HEK293T (cell line): Measurements from ENCODE around the gene SEMA3E.
"Not testable (repeated sequence)": the region's sequence is repeated elsewhere in the genome, so short reads cannot be mapped to it uniquely, and the experiment has no call there.

Source experiments
- CTCF ChIA-PET: fragments of 350-600 bp; formaldehyde crosslinking; extraction: SDS; loops from one replicate; lab custom pipeline; 2021; ENCODE audit warnings: antibody characterized with exemption, inconsistent platforms; lab: Yijun Ruan, JAX
- POLR2A ChIA-PET: fragments of 350-600 bp; formaldehyde crosslinking; extraction: SDS; loops from one replicate; lab custom pipeline; 2020; ENCODE audit warnings: antibody characterized with exemption, inconsistent platforms; lab: Yijun Ruan, JAX
- DNase-seq: peaks from one replicate; pipeline ENCODE4 v3.0.0; 2012; ENCODE audit warnings: mixed read lengths; ENCODE audit errors: extremely low spot score
- ARNT ChIP-seq: fragments of 450-650 bp; IDR thresholded peaks from 2 replicates; pipeline ENCODE4 v1.6.1; 2017; ENCODE audit warnings: mild to moderate bottlenecking
- BHLHE40 ChIP-seq: fragments of 450-650 bp; IDR thresholded peaks from 2 replicates; pipeline ENCODE4 v1.6.1; 2016; ENCODE audit warnings: mild to moderate bottlenecking, moderate library complexity, borderline replicate concordance
- CTBP1 ChIP-seq: fragments of 450-650 bp; IDR thresholded peaks from 2 replicates; pipeline ENCODE4 v1.6.1; 2016; ENCODE audit warnings: borderline replicate concordance
- ELF4 ChIP-seq: fragments of 450-650 bp; IDR thresholded peaks from 2 replicates; pipeline ENCODE4 v1.6.1; 2017; ENCODE audit warnings: antibody characterized with exemption
- FOXA1 ChIP-seq: fragments of 450-650 bp; IDR thresholded peaks from 2 replicates; pipeline ENCODE4 v1.6.1; 2016; ENCODE audit warnings: mild to moderate bottlenecking
- FOXK2 ChIP-seq: fragments of 450-650 bp; IDR thresholded peaks from 2 replicates; pipeline ENCODE4 v1.6.1; 2016; ENCODE audit warnings: mild to moderate bottlenecking
- FOXM1 ChIP-seq: fragments of 450-650 bp; IDR thresholded peaks from 2 replicates; pipeline ENCODE4 v1.6.1; 2017; ENCODE audit warnings: mild to moderate bottlenecking, borderline replicate concordance
- HDGF ChIP-seq: fragments of 450-650 bp; IDR thresholded peaks from 2 replicates; pipeline ENCODE4 v1.6.1; 2017; ENCODE audit warnings: antibody characterized with exemption, borderline replicate concordance
- L3MBTL2 ChIP-seq: fragments of 450-650 bp; conservative IDR thresholded peaks from 2 replicates; pipeline ENCODE4 v1.6.1; 2016; ENCODE audit warnings: mild to moderate bottlenecking
- LEF1 ChIP-seq: fragments of 450-650 bp; IDR thresholded peaks from 2 replicates; pipeline ENCODE4 v1.6.1; 2017; ENCODE audit warnings: mild to moderate bottlenecking, borderline replicate concordance
- NFRKB ChIP-seq: fragments of 450-650 bp; IDR thresholded peaks from 2 replicates; pipeline ENCODE4 v1.6.1; 2016; ENCODE audit warnings: mild to moderate bottlenecking, moderate library complexity
- SP1 ChIP-seq: fragments of 450-650 bp; IDR thresholded peaks from 2 replicates; pipeline ENCODE4 v1.6.1; 2017
- SUZ12 ChIP-seq: fragments of 450-650 bp; IDR thresholded peaks from 2 replicates; pipeline ENCODE4 v1.6.1; 2016; ENCODE audit warnings: mild to moderate bottlenecking
- TARDBP ChIP-seq: fragments of 450-650 bp; IDR thresholded peaks from 2 replicates; pipeline ENCODE4 v1.6.1; 2016
- ZNF384 ChIP-seq: fragments of 450-650 bp; IDR thresholded peaks from 2 replicates; pipeline ENCODE4 v1.6.1; 2016
- TF ChIP-seq, protein P1 (sequence below): fragments of 450-650 bp; IDR thresholded peaks from 2 replicates; pipeline ENCODE4 v1.6.1; 2016

SEMA3E gene

DNA sequence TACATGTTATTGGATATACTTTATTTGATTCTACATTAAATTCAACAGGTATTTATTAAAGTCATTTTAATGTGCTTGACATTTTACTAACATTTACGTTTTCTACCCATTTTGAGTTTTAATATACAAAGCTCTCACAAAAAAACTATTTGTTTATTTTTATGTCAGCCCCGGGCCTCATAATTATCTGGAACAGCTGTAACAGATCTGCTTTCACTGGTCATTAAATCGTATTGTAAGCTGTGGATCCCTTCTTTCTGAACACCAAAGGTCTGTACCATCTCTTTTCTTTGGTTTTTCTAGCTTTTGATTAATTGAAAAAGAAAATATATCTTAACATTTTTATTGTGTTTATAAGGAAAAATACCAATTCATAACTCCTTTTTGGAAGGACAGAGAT lies 73.5 kb downstream of the SEMA3E start:
- DNase-seq, result no peak
- ChIA-PET CTCF (interaction anchor here (0.6 kb wide), 1 partner anchor 240 kb away, joined by 4 read pairs; no protein-coding TSS in a partner anchor), POLR2A (no interaction called here)
- TF ChIP-seq L3MBTL2, result no peak
- no peak for TF ChIP-seq ZNF384
- no peak for TF ChIP-seq ELF4
- no peak for TF ChIP-seq CTBP1
- no peak for TF ChIP-seq SP1
- TF ChIP-seq NFRKB, result no peak
- TF ChIP-seq FOXA1, result no peak

DNA sequence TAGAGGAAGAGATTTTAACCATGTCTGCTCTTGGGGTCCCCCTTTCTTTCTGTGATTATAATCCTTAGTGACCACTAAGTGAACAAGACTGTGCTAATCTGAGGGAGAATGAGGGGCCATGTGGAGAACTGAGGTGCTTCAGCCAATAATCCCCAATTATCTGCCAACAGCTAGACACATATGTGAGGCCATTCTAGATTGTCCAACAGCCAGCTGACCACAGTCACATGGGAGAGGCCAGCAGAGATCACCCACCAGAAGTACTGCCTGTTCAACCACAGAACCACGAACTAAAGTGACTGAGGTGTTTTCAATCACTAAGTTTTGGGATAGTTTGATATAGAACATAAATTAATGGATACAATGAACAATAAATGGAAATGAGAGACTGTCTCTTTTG lies 74.3 kb downstream of the SEMA3E start:
- no peak for TF ChIP-seq FOXA1
- no peak for TF ChIP-seq CTBP1
- no peak for TF ChIP-seq BHLHE40
- no peak for TF ChIP-seq SP1
- no peak for TF ChIP-seq ELF4
- TF ChIP-seq NFRKB, result no peak
- TF ChIP-seq L3MBTL2, result no peak
- no peak for TF ChIP-seq TARDBP
- TF ChIP-seq SUZ12, result no peak
- TF ChIP-seq FOXM1, result no peak
- no peak for TF ChIP-seq ARNT
- TF ChIP-seq, protein P1, sequence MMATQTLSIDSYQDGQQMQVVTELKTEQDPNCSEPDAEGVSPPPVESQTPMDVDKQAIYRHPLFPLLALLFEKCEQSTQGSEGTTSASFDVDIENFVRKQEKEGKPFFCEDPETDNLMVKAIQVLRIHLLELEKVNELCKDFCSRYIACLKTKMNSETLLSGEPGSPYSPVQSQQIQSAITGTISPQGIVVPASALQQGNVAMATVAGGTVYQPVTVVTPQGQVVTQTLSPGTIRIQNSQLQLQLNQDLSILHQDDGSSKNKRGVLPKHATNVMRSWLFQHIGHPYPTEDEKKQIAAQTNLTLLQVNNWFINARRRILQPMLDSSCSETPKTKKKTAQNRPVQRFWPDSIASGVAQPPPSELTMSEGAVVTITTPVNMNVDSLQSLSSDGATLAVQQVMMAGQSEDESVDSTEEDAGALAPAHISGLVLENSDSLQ, result no peak
- TF ChIP-seq FOXK2, result no peak
- ChIA-PET CTCF (no interaction called here), POLR2A (no interaction called here)

DNA sequence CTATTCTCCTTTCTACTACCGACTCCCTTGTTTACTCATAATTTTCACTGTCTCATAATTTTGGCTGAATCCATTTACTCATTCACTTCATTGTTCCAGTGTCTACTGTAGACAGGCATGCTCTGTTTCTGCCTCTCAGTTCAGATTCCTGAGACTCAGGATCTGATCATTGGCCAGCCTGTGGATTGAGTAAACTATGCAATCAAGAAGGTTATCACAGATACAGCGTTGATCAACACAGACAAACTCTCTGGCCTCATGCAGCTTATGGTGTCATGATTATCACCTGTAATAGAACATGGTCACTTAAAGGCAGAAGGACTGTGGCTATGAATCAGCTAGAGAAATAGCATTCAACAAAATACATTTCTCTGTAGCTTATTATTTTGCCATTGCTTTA lies 86.0 kb downstream of the SEMA3E start:
- POLR2A ChIA-PET, result no interaction called here
- no peak for DNase-seq
- CTCF ChIA-PET, result no interaction called here
- TF ChIP-seq FOXA1 (no peak), SP1 (no peak), LEF1 (no peak), FOXM1 (no peak), TARDBP (no peak), ELF4 (no peak)
- TF ChIP-seq, protein P1, result no peak

More for the DNA sequence above, 74.3 kb downstream of the SEMA3E start:
- DNase-seq, result no peak

DNA sequence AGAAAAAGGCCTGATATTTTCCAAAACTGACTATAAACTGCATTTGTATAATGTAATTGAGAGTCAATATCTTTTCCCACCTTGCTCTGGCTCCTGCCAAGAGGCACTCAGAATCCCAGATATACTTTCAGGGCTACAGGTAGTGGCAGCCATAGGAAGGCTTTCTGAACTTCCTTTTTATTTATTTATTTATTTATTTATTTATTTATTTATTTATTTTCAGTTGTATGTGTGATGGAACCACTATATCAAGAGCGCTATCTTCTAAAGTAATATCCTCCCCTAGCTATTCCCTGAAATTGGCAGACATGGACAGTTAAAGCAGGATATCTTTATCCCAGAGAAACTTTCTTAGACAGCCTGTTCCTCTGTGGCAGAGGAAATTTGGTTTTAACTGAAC lies 86.7 kb downstream of the SEMA3E start:
- ChIA-PET CTCF (no interaction called here), POLR2A (no interaction called here)
- TF ChIP-seq BHLHE40 (no peak), SUZ12 (no peak), FOXA1 (no peak), HDGF (no peak), SP1 (no peak), L3MBTL2 (no peak), NFRKB (no peak), FOXK2 (no peak), TARDBP (no peak), ZNF384 (no peak), ELF4 (no peak), ARNT (no peak), FOXM1 (no peak), LEF1 (no peak), CTBP1 (no peak)
- TF ChIP-seq, protein P1, result no peak
- DNase-seq, result no peak

DNA sequence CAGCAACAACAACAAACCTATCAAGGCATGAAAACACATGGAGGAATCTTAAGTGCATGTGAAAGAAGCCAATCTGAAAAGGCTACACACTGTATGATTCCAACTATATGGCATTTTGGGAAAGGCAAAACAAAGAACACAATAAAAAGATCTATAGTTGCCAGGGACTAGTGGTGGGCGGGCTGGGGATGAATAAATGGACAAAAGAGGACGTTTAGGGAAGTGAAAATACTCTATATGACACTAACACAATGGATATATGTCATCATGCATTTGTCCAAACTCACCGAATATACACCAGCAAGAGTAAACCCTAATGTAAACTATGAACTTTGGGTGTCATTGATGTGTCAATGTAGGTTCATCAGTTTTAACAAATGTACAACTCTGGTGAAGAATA lies 89.1 kb downstream of the SEMA3E start:
- TF ChIP-seq ARNT, result no peak
- TF ChIP-seq TARDBP, result no peak
- no peak for TF ChIP-seq BHLHE40
- no peak for TF ChIP-seq FOXA1
- no peak for TF ChIP-seq FOXK2
- TF ChIP-seq ZNF384, result no peak
- no peak for TF ChIP-seq L3MBTL2
- TF ChIP-seq FOXM1, result no peak
- TF ChIP-seq NFRKB, result no peak
- no peak for TF ChIP-seq SP1
- ChIA-PET CTCF (no interaction called here), POLR2A (no interaction called here)
- no peak for DNase-seq

DNA sequence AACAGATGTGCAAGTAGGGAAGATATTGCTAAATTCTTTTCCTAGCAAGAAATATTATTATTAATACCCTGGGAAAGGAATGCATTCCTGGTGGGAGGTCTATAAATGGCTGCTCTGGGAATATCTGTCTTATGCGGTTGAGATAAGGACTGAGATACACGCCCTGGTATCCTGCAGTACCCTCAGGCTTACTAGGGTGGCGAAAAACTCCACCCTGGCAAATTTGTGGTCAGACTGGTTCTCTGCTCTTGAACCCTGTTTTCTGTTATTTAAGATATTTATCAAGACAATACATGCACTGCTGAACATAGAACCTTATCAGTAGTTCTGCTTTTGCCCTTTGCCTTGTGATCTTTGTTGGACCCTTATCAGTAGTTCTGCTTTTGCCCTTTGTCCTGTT lies 96.4 kb downstream of the SEMA3E start:
- POLR2A ChIA-PET, CTCF ChIA-PET, DNase-seq: not testable (repeated sequence)

DNA sequence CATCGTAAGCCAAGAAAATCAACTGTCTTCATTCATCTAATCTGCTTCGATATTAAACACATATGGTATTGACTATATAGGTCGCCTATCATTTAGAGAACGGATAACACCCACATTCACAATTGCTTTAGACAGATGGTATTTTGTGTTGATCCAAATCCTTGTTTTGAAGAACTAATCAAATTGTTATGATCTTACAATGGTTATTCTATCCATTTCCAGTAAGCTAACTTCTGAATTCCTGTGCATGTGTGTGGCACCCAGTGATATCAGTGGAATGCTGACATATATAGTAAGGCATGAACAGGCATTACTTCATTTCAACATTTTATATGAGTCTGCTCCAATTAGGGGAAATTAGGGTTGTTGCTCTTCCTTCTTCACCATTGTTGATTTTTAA lies 98.8 kb downstream of the SEMA3E start:
- CTCF ChIA-PET, result no interaction called here
- DNase-seq, result no peak
- TF ChIP-seq ZNF384 (no peak), HDGF (no peak), ARNT (no peak), FOXM1 (no peak), FOXK2 (no peak), L3MBTL2 (no peak), TARDBP (no peak), NFRKB (no peak), SUZ12 (no peak), CTBP1 (no peak), FOXA1 (no peak), SP1 (no peak), ELF4 (no peak), BHLHE40 (no peak), LEF1 (no peak)
- TF ChIP-seq, protein P1, result no peak
- POLR2A ChIA-PET, result no interaction called here
